Left forelimb (tissue), 1 donor: ENCODE results near the gene BCL11B.

Source experiments
- DNase-seq: peaks from one replicate; pipeline ENCODE4 v3.0.0-alpha.2; 2018; ENCODE audit warnings: low spot score

The BCL11B gene

GRCh38 chr14:99119554-99120525, 152.2 kb downstream of the BCL11B start:
- DNase-seq: no peak
